Keratinocyte (primary cell): ENCODE data around the gene ZFPM1.

Experiments used
- CTCF ChIP-seq, 3 experiments: IDR thresholded peaks in 1 of 3; conservative IDR thresholded peaks in 1 of 3; optimal IDR thresholded peaks in 1 of 3; 2 replicates in 2 of 3; 3 replicates in 1 of 3; pipeline versions ENCODE3 to v1.5.1; 2011; ENCODE audit warnings: low read length in 3 of 3, mild to moderate bottlenecking in 3 of 3, moderate library complexity in 2 of 3, control low read depth in 1 of 3, inconsistent platforms in 1 of 3; ENCODE audit not compliant: insufficient read depth in 2 of 3; ENCODE audit errors: extremely low read depth in 1 of 3
- EZH2 ChIP-seq: IDR thresholded peaks from one replicate; pipeline ENCODE4 v1.6.1; 2012; ENCODE audit warnings: inconsistent platforms, mild to moderate bottlenecking, low read length, moderate library complexity

DNA sequence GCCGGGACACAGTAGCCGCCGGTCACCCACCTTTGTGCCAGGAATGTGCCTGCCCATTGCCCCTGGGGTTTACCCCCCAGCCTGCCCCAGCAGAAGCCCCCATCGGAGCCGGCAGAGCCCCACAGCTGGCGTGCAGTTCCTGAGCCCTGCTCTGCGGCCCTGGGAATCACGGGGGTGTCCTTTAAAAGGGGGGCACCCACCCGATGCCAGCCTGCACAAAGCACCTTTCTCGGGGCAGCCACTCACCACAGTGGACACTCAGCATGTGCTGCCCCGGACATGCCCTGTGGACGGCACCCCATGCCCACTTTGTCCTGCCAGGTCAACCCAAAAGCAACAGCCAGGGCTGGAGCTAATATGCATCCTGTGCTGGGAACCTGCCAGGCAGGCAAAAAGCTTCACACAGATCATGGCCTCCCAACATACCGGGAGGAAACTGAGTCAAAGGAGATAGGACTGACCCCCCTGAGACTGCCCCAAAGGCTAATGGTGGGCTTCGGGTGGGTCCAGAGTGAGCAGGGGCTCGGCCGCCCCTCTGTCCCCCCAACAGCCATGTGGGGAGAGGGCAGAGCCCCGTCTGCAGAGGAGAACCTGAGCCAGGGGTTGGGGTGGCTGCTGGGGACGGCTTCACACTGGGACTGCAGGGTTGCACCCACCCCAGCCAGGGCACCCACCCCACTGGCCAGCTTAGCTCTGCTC is 71.3 kb downstream of the ZFPM1 start:
- TF ChIP-seq CTCF (optimal IDR thresholded peaks at IDR 0.05 in 1 of 3, IDR thresholded peaks at IDR 0.05 in 1 of 3, conservative IDR thresholded peaks at IDR 0.05 in 1 of 3; ENCODE audit: extremely low read depth in 1 of 3, insufficient read depth in 2 of 3, low read length in 3 of 3) (no peak), EZH2 (no peak)
